Globus pallidus (tissue), 1 donor: ENCODE results near the gene NBPF1.
"Not testable (repeated sequence)": the region's sequence is repeated elsewhere in the genome, so short reads cannot be mapped to it uniquely, and the experiment has no call there.

Experiments used
- DNase-seq: peaks from one replicate; pipeline ENCODE4 v3.0.0-alpha.2; 2015; ENCODE audit warnings: low spot score

NBPF1 gene

DNA sequence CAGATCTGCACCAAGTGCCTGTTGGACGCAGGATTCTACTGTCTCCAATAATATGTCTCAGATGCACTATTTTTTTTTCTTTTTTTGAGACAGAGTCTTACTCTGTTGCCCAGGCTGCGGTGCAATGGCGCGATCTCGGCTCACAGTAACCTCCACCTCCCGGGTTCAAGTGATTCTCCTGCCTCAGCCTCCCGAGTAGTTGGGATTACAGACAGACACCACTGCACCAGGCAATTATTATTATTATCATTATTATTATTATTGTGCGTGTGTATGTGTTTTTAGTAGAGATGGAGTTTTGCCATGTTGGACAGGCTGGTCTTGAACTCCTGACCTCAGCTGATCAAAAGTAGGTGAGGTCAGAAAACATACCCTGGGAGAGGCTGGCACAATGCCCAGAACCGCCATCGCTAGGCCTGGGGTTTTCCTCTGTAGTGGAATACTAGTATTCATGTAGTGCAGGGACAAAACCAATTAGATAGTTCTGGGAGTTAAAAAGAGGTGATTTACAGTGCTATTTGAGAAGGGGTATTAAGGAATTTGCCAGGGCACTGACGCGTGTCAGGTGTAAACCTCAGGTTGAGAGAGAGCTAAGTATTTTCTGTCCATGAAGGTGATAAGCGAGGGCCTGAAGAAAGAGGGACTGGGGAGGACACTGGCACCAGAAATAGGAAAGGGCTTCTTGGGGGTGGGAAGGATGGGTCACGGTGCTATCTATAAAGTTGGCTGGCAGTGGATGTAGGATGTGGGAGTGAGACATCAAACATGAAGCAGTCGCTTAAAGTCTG lies 100.5 kb downstream of the NBPF1 start:
- DNase-seq, result not testable (repeated sequence)
